HepG2 (cell line): ENCODE results near the gene C6orf132. TPM values are rescaled to one million over a fixed set of nuclear protein-coding genes. Genes with fewer than 3 reads are reported as not detected.

Source experiments
- ATF7 ChIP-seq, 2 experiments: fragments of 450-650 bp in 1 of 2; sonication (generic) in 1 of 2; formaldehyde crosslinking in 1 of 2; IDR thresholded peaks; 2 replicates each; pipeline versions ENCODE4 v1.4.0 to v1.6.1; 2016 to 2020; ENCODE audit warnings: antibody characterized with exemption in 1 of 2, mild to moderate bottlenecking in 1 of 2, missing genetic modification reagents in 1 of 2
- CREM ChIP-seq, 2 experiments: sonication (generic) in 1 of 2; formaldehyde crosslinking in 1 of 2; IDR thresholded peaks; 2 replicates each; pipeline versions ENCODE4 v1.4.0 to v1.6.1; 2016 to 2020; ENCODE audit warnings: antibody characterized with exemption in 1 of 2, mild to moderate bottlenecking in 1 of 2, missing genetic modification reagents in 1 of 2
- CTCF ChIP-seq: sonication (generic); formaldehyde crosslinking; IDR thresholded peaks from 2 replicates; pipeline ENCODE4 v1.5.0; 2020; ENCODE audit warnings: mild to moderate bottlenecking, missing genetic modification reagents, moderate library complexity
- HNF4G ChIP-seq, 2 experiments: sonication (generic) in 1 of 2; formaldehyde crosslinking in 1 of 2; IDR thresholded peaks; 2 replicates each; pipeline versions ENCODE4 v1.4.0 to v1.6.1; 2011 to 2020; ENCODE audit warnings: borderline replicate concordance in 2 of 2, low read depth in 2 of 2, mild to moderate bottlenecking in 2 of 2, low read length in 1 of 2, missing genetic modification reagents in 1 of 2, moderate library complexity in 1 of 2
- MEIS2 ChIP-seq: sonication (generic); formaldehyde crosslinking; IDR thresholded peaks from 2 replicates; pipeline ENCODE4 v1.9.0; 2021; ENCODE audit warnings: mild to moderate bottlenecking, missing genetic modification reagents
- PAX8 ChIP-seq: sonication (generic); formaldehyde crosslinking; IDR thresholded peaks from 2 replicates; pipeline ENCODE4 v1.8.0; 2022; ENCODE audit warnings: mild to moderate bottlenecking, missing genetic modification reagents, borderline replicate concordance
- RBAK ChIP-seq: sonication (generic); formaldehyde crosslinking; IDR thresholded peaks from 2 replicates; pipeline ENCODE4 v1.5.1; 2020; ENCODE audit warnings: mild to moderate bottlenecking, missing genetic modification reagents
- RXRB ChIP-seq: IDR thresholded peaks from 2 replicates; pipeline ENCODE4 v1.6.1; 2016; ENCODE audit warnings: borderline replicate concordance, missing genetic modification reagents, missing compliant biosample characterization
- ZBTB38 ChIP-seq: sonication (generic); formaldehyde crosslinking; IDR thresholded peaks from 2 replicates; pipeline ENCODE4 v1.5.1; 2020; ENCODE audit warnings: mild to moderate bottlenecking, missing genetic modification reagents
- ZBTB46 ChIP-seq: sonication (generic); formaldehyde crosslinking; IDR thresholded peaks from 2 replicates; pipeline ENCODE4 v1.4.0; 2020; ENCODE audit warnings: mild to moderate bottlenecking, missing genetic modification reagents, borderline replicate concordance
- ZNF143 ChIP-seq: sonication (generic); formaldehyde crosslinking; IDR thresholded peaks from 2 replicates; pipeline ENCODE4 v1.4.0; 2020; ENCODE audit warnings: missing genetic modification reagents
- ZNF646 ChIP-seq: sonication (generic); formaldehyde crosslinking; IDR thresholded peaks from 2 replicates; pipeline ENCODE4 v1.9.0; 2021; ENCODE audit warnings: mild to moderate bottlenecking, missing genetic modification reagents
- polyA plus RNA-seq, 8 experiments: library from polyadenylated mRNA; depleted of rRNA in 3 of 8; stranded (reverse) in 7 of 8; unstranded in 1 of 8; fragments of >200 nt; fragmentation: Illumina TruSeq in 4 of 8; extraction: Trizol in 4 of 8; gene quantifications; 2 replicates each; pipeline versions ENCODE4 v1.2.1 to v1.2.3, GENCODE V29; 2011 to 2016; ENCODE audit warnings: low read depth in 4 of 8, missing spikeins in 1 of 8, mixed read lengths in 1 of 8; ENCODE audit not compliant: insufficient read depth in 1 of 8
- total RNA-seq, 5 experiments: library from RNA; depleted of rRNA; stranded (reverse); fragments of >200 nt; fragmentation: Illumina TruSeq; extraction: Trizol; gene quantifications; 2 replicates each; pipeline ENCODE4 v1.2.3, GENCODE V29; 2016; ENCODE audit warnings: low read depth in 1 of 5
- TF ChIP-seq, protein P1 (sequence below): sonication (generic); formaldehyde crosslinking; IDR thresholded peaks from 2 replicates; pipeline ENCODE4 v1.4.0; 2020; ENCODE audit warnings: low read depth, mild to moderate bottlenecking, missing genetic modification reagents
- TF ChIP-seq, protein P2 (sequence below): sonication (generic); formaldehyde crosslinking; IDR thresholded peaks from 2 replicates; pipeline ENCODE4 v1.5.1; 2020; ENCODE audit warnings: missing genetic modification reagents, mild to moderate bottlenecking, borderline replicate concordance

Gene C6orf132
- total and polyA plus RNA-seq, 2 of the 13 experiments (the other 11 are each of a cell fraction or from before 2014, with no cell fraction given): 0.78 to 3.0 TPM

- no peak for TF ChIP-seq ZNF646
- TF ChIP-seq RBAK: no peak; the same call in 1 of the 2 replicates
- peak; percentile 69; the same call in 1 of the 2 replicates for TF ChIP-seq MEIS2 (CRISPR knock-in tag)
- TF ChIP-seq, protein P1, sequence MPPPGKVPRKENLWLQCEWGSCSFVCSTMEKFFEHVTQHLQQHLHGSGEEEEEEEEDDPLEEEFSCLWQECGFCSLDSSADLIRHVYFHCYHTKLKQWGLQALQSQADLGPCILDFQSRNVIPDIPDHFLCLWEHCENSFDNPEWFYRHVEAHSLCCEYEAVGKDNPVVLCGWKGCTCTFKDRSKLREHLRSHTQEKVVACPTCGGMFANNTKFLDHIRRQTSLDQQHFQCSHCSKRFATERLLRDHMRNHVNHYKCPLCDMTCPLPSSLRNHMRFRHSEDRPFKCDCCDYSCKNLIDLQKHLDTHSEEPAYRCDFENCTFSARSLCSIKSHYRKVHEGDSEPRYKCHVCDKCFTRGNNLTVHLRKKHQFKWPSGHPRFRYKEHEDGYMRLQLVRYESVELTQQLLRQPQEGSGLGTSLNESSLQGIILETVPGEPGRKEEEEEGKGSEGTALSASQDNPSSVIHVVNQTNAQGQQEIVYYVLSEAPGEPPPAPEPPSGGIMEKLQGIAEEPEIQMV: no peak
- no peak for TF ChIP-seq PAX8
- TF ChIP-seq ZNF143: no peak; the same call in 1 of the 2 replicates
- no peak for TF ChIP-seq ZBTB38 (CRISPR knock-in tag)
- no peak for TF ChIP-seq CREM (IDR thresholded peaks at IDR 0.05)
- no peak for TF ChIP-seq CREM (CRISPR knock-in tag; IDR thresholded peaks at IDR 0.05)
- no peak for TF ChIP-seq HNF4G (IDR thresholded peaks at IDR 0.05; ENCODE audit: borderline replicate concordance, low read depth, low read length)
- TF ChIP-seq HNF4G (CRISPR knock-in tag; IDR thresholded peaks at IDR 0.05; ENCODE audit: borderline replicate concordance, low read depth): no peak
- TF ChIP-seq RXRB (CRISPR knock-in tag): no peak
- no peak; the same call in 1 of the 2 replicates for TF ChIP-seq CTCF
- no peak for TF ChIP-seq ZBTB46 (CRISPR knock-in tag)
- no peak for TF ChIP-seq ATF7 (IDR thresholded peaks at IDR 0.05)
- no peak; the same call in 1 of the 2 replicates for TF ChIP-seq ATF7 (CRISPR knock-in tag; IDR thresholded peaks at IDR 0.05)
- TF ChIP-seq, protein P2, sequence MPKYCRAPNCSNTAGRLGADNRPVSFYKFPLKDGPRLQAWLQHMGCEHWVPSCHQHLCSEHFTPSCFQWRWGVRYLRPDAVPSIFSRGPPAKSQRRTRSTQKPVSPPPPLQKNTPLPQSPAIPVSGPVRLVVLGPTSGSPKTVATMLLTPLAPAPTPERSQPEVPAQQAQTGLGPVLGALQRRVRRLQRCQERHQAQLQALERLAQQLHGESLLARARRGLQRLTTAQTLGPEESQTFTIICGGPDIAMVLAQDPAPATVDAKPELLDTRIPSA (CRISPR knock-in tag): no peak
These were observed at the start of gene C6orf132 (continued) for GRCh38 chr6:42142118-42142835.
